H1 (cell line): ENCODE results near the gene CWH43.

ENCODE experiments used
- EZH2 ChIP-seq: fragments of 200-600 bp; sonication (generic); IDR thresholded peaks from 2 replicates; pipeline ENCODE4 v1.7.1; 2012; ENCODE audit warnings: low read depth, mild to moderate bottlenecking, moderate library complexity, low read length, inconsistent platforms; ENCODE audit not compliant: severe bottlenecking
- JUND ChIP-seq: IDR thresholded peaks from 2 replicates; pipeline ENCODE4 v1.6.1; 2011; ENCODE audit warnings: mild to moderate bottlenecking, improper control_type of control experiment, low read length
- KDM1A ChIP-seq: fragments of 200-600, 300-600 bp; sonication (generic); IDR thresholded peaks from 2 replicates; pipeline ENCODE4 v1.7.1; 2016; ENCODE audit warnings: mild to moderate bottlenecking, low read length, borderline replicate concordance
- NRF1 ChIP-seq: IDR thresholded peaks from 2 replicates; pipeline ENCODE4 v1.6.1; 2011; ENCODE audit warnings: mild to moderate bottlenecking, low read depth, low read length, improper control_type of control experiment
- PHF8 ChIP-seq: fragments of 200-600 bp; sonication (generic); conservative IDR thresholded peaks from 2 replicates; pipeline ENCODE4 v1.7.1; 2012; ENCODE audit warnings: low read depth, mild to moderate bottlenecking, inconsistent platforms, low read length, moderate library complexity
- POLR2A ChIP-seq, 2 experiments: IDR thresholded peaks; 1 replicate in 1 of 2; 2 replicates in 1 of 2; pipeline ENCODE4 v1.6.1; 2011; ENCODE audit warnings: low read depth in 2 of 2, low read length in 2 of 2, mild to moderate bottlenecking in 2 of 2; ENCODE audit errors: control extremely low read depth in 1 of 2
- RAD21 ChIP-seq, 2 experiments: IDR thresholded peaks in 1 of 2; conservative IDR thresholded peaks in 1 of 2; 2 replicates each; pipeline ENCODE4 v1.6.1; 2011; ENCODE audit warnings: low read depth in 2 of 2, low read length in 2 of 2, improper control_type of control experiment in 1 of 2, inconsistent platforms in 1 of 2, mild to moderate bottlenecking in 1 of 2, moderate library complexity in 1 of 2
- USF2 ChIP-seq: IDR thresholded peaks from 2 replicates; pipeline ENCODE4 v1.6.1; 2011; ENCODE audit warnings: low read length, improper control_type of control experiment
- TF ChIP-seq, protein P1 (sequence below), 3 experiments: IDR thresholded peaks; 1 replicate in 2 of 3; 2 replicates in 1 of 3; pipeline versions ENCODE4 v1.5.1 to v1.6.1; 2011; ENCODE audit warnings: low read length in 3 of 3, mild to moderate bottlenecking in 3 of 3, inconsistent platforms in 2 of 3, low read depth in 1 of 3, moderate library complexity in 1 of 3; ENCODE audit not compliant: insufficient read depth in 1 of 3; ENCODE audit errors: control extremely low read depth in 1 of 3

GRCh38 chr4:48949518-48950219, 36.4 kb upstream of the CWH43 start:
- TF ChIP-seq, protein P1, sequence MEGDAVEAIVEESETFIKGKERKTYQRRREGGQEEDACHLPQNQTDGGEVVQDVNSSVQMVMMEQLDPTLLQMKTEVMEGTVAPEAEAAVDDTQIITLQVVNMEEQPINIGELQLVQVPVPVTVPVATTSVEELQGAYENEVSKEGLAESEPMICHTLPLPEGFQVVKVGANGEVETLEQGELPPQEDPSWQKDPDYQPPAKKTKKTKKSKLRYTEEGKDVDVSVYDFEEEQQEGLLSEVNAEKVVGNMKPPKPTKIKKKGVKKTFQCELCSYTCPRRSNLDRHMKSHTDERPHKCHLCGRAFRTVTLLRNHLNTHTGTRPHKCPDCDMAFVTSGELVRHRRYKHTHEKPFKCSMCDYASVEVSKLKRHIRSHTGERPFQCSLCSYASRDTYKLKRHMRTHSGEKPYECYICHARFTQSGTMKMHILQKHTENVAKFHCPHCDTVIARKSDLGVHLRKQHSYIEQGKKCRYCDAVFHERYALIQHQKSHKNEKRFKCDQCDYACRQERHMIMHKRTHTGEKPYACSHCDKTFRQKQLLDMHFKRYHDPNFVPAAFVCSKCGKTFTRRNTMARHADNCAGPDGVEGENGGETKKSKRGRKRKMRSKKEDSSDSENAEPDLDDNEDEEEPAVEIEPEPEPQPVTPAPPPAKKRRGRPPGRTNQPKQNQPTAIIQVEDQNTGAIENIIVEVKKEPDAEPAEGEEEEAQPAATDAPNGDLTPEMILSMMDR (IDR thresholded peaks at IDR 0.05; ENCODE audit: control extremely low read depth in 1 of 3, insufficient read depth in 1 of 3, low read depth in 1 of 3, low read length in 3 of 3) = no peak
- no peak for TF ChIP-seq RAD21 (IDR thresholded peaks at IDR 0.05 in 1 of 2, conservative IDR thresholded peaks at IDR 0.05 in 1 of 2; ENCODE audit: low read depth in 2 of 2, low read length in 2 of 2)
- TF ChIP-seq PHF8 = no peak
- no peak for TF ChIP-seq KDM1A
- no peak for TF ChIP-seq EZH2
- TF ChIP-seq JUND = no peak
- no peak for TF ChIP-seq USF2
- TF ChIP-seq NRF1 = no peak
- no peak for TF ChIP-seq POLR2A (IDR thresholded peaks at IDR 0.05; ENCODE audit: control extremely low read depth in 1 of 2, low read depth in 2 of 2, low read length in 2 of 2)
